ENCODE data around the gene ASB3. TPM values are rescaled to one million over a fixed set of nuclear protein-coding genes. Genes with fewer than 3 reads are reported as not detected.
"Not testable (repeated sequence)": the region's sequence is repeated elsewhere in the genome, so short reads cannot be mapped to it uniquely, and the experiment has no call there.

Gene ASB3
- total and polyA plus RNA-seq, 5 donors = 8.2 to 18.0 (median 15.5) TPM

GRCh38 chr2:53757206-53757605, 29.5 kb downstream of the ASB3 start:
- H3K27me3 ChIP-seq (ENCODE audit: control insufficient read depth, insufficient read depth); ATAC-seq; H3K4me3 ChIP-seq (ENCODE audit: low read length); intact Hi-C loops (cut with DNase I); DNase-seq; H3K27ac ChIP-seq (ENCODE audit: low read length); H3K9me3 ChIP-seq (ENCODE audit: control insufficient read depth, low read length); H3K4me1 ChIP-seq (ENCODE audit: control insufficient read depth, insufficient read depth, low read length): not testable (repeated sequence)
- 98% methylated on average over 14 of the region's 14 CpGs for WGBS

- Histone ChIP-seq H3K4me1 (ENCODE audit: control insufficient read depth, insufficient read depth, low read length) (peaks cover 1% of the 10 kb centered on the region), H3K4me3 (ENCODE audit: low read length) (no peak overlapping the region), H3K27ac (ENCODE audit: low read length) (no peak overlapping the region), H3K9me3 (ENCODE audit: control insufficient read depth, low read length) (no peaks in the 10 kb centered on the region), H3K27me3 (ENCODE audit: control insufficient read depth, insufficient read depth) (no peaks in the 10 kb centered on the region)
- intact Hi-C loops (cut with DNase I) = no loop called here
- ATAC-seq (no peak), DNase-seq (no peak)
- WGBS = 98% methylated on average over 15 of the region's 15 CpGs
These were observed 30.1 kb downstream of the ASB3 start for GRCh38 chr2:53756644-53757043.

- DNase-seq (peak; percentile 63 to 84 (median 69)), ATAC-seq (peak in 1 of 2 donors; percentile 40)
- no peaks in the 10 kb centered on the region for H3K9me3 ChIP-seq (ENCODE audit: control insufficient read depth, low read length)
- no peak overlapping the region for H3K4me3 ChIP-seq (ENCODE audit: low read length)
- H3K4me1 ChIP-seq (ENCODE audit: control insufficient read depth, insufficient read depth, low read length) = peaks cover 1% of the 10 kb centered on the region
- H3K27me3 ChIP-seq (ENCODE audit: control insufficient read depth, insufficient read depth) = no peaks in the 10 kb centered on the region
- H3K27ac ChIP-seq (ENCODE audit: low read length) = no peak overlapping the region
- WGBS = 56% methylated on average over 2 of the region's 2 CpGs
- intact Hi-C loops (cut with DNase I) = no loop called here
These were observed 31.6 kb downstream of the ASB3 start for GRCh38 chr2:53755121-53755520.

GRCh38 chr2:53753041-53753440, 33.7 kb downstream of the ASB3 start:
- no peaks in the 10 kb centered on the region for H3K4me1 ChIP-seq (ENCODE audit: control insufficient read depth, insufficient read depth, low read length)
- H3K27me3 ChIP-seq (ENCODE audit: control insufficient read depth, insufficient read depth) = no peaks in the 10 kb centered on the region
- H3K9me3 ChIP-seq (ENCODE audit: control insufficient read depth, low read length) = no peaks in the 10 kb centered on the region
- no peak overlapping the region for H3K27ac ChIP-seq (ENCODE audit: low read length)
- ATAC-seq (no peak), DNase-seq (no peak)
- intact Hi-C loops (cut with DNase I) = no loop called here
- H3K4me3 ChIP-seq (ENCODE audit: low read length) = no peak overlapping the region

- 95% methylated on average over 4 of the region's 4 CpGs for WGBS
- H3K4me1 ChIP-seq (ENCODE audit: control insufficient read depth, insufficient read depth, low read length) = no peaks in the 10 kb centered on the region
- intact Hi-C loops (cut with DNase I) = no loop called here
These were observed 34.4 kb downstream of the ASB3 start for GRCh38 chr2:53752385-53752784.

GRCh38 chr2:53751728-53752127, 35.0 kb downstream of the ASB3 start:
- H3K9me3 ChIP-seq (ENCODE audit: control insufficient read depth, low read length) = no peaks in the 10 kb centered on the region
- DNase-seq = no peak
- ATAC-seq = no peak
- WGBS = 89% methylated on average over 1 of the region's 1 CpG
- no peak overlapping the region for H3K27ac ChIP-seq (ENCODE audit: low read length)
- intact Hi-C loops (cut with DNase I) = no loop called here
- no peaks in the 10 kb centered on the region for H3K27me3 ChIP-seq (ENCODE audit: control insufficient read depth, insufficient read depth)
- no peaks in the 10 kb centered on the region for H3K4me1 ChIP-seq (ENCODE audit: control insufficient read depth, insufficient read depth, low read length)
- H3K4me3 ChIP-seq (ENCODE audit: low read length) = no peak overlapping the region

More at GRCh38 chr2:53752385-53752784, 34.4 kb downstream of the ASB3 start:
- Histone ChIP-seq H3K27ac (ENCODE audit: low read length) (no peak overlapping the region), H3K4me3 (ENCODE audit: low read length) (no peak overlapping the region), H3K27me3 (ENCODE audit: control insufficient read depth, insufficient read depth) (no peaks in the 10 kb centered on the region), H3K9me3 (ENCODE audit: control insufficient read depth, low read length) (no peaks in the 10 kb centered on the region)
- ATAC-seq = no peak
- no peak for DNase-seq

GRCh38 chr2:53750041-53750768, 36.5 kb downstream of the ASB3 start:
- Histone ChIP-seq H3K9me3 (ENCODE audit: control insufficient read depth, low read length) (no peaks in the 10 kb centered on the region), H3K4me1 (ENCODE audit: control insufficient read depth, insufficient read depth, low read length) (no peaks in the 10 kb centered on the region), H3K27me3 (ENCODE audit: control insufficient read depth, insufficient read depth) (no peaks in the 10 kb centered on the region), H3K27ac (ENCODE audit: low read length) (no peak overlapping the region), H3K4me3 (ENCODE audit: low read length) (no peak overlapping the region)
- intact Hi-C loops (cut with DNase I) = no loop called here
- 52% methylated on average over 4 of the region's 4 CpGs for WGBS
- ATAC-seq = no peak
- no peak for DNase-seq

GRCh38 chr2:53744395-53745065, 42.2 kb downstream of the ASB3 start:
- Histone ChIP-seq H3K27me3 (ENCODE audit: control insufficient read depth, insufficient read depth) (no peaks in the 10 kb centered on the region), H3K27ac (ENCODE audit: low read length) (no peak overlapping the region), H3K4me3 (ENCODE audit: low read length) (no peak overlapping the region), H3K4me1 (ENCODE audit: control insufficient read depth, insufficient read depth, low read length) (no peaks in the 10 kb centered on the region), H3K9me3 (ENCODE audit: control insufficient read depth, low read length) (no peaks in the 10 kb centered on the region)
- intact Hi-C loops (cut with DNase I) = no loop called here
- 90% methylated on average over 2 of the region's 2 CpGs for WGBS
- DNase-seq = no peak
- ATAC-seq = no peak

GRCh38 chr2:53740170-53740569, 46.6 kb downstream of the ASB3 start:
- H3K4me3 ChIP-seq (ENCODE audit: low read length) = no peak overlapping the region
- no peaks in the 10 kb centered on the region for H3K9me3 ChIP-seq (ENCODE audit: control insufficient read depth, low read length)
- no peak for DNase-seq
- intact Hi-C loops (cut with DNase I) = no loop called here
- no peak overlapping the region for H3K27ac ChIP-seq (ENCODE audit: low read length)
- H3K4me1 ChIP-seq (ENCODE audit: control insufficient read depth, insufficient read depth, low read length) = no peaks in the 10 kb centered on the region
- ATAC-seq = no peak
- H3K27me3 ChIP-seq (ENCODE audit: control insufficient read depth, insufficient read depth) = no peaks in the 10 kb centered on the region

GRCh38 chr2:53739032-53739431, 47.7 kb downstream of the ASB3 start:
- 79% methylated on average over 1 of the region's 1 CpG for WGBS
- no peak for ATAC-seq

GRCh38 chr2:53737091-53737490, 49.7 kb downstream of the ASB3 start:
- DNase-seq = no peak
- no peaks in the 10 kb centered on the region for H3K9me3 ChIP-seq (ENCODE audit: control insufficient read depth, low read length)
- no peak overlapping the region for H3K4me3 ChIP-seq (ENCODE audit: low read length)
- intact Hi-C loops (cut with DNase I) = no loop called here
- no peak for ATAC-seq
- WGBS = 96% methylated on average over 5 of the region's 5 CpGs
- no peak overlapping the region for H3K27ac ChIP-seq (ENCODE audit: low read length)
- H3K27me3 ChIP-seq (ENCODE audit: control insufficient read depth, insufficient read depth) = no peaks in the 10 kb centered on the region
- no peaks in the 10 kb centered on the region for H3K4me1 ChIP-seq (ENCODE audit: control insufficient read depth, insufficient read depth, low read length)

More at GRCh38 chr2:53739032-53739431, 47.7 kb downstream of the ASB3 start:
- Histone ChIP-seq H3K4me3 (ENCODE audit: low read length) (no peak overlapping the region), H3K9me3 (ENCODE audit: control insufficient read depth, low read length) (no peaks in the 10 kb centered on the region), H3K27me3 (ENCODE audit: control insufficient read depth, insufficient read depth) (no peaks in the 10 kb centered on the region), H3K4me1 (ENCODE audit: control insufficient read depth, insufficient read depth, low read length) (no peaks in the 10 kb centered on the region), H3K27ac (ENCODE audit: low read length) (no peak overlapping the region)
- intact Hi-C loops (cut with DNase I) = no loop called here
- DNase-seq = no peak

Measured in right cardiac atrium (tissue), 5 donors.